Breast epithelium (tissue), 3 donors: Measurements from ENCODE around the gene RASA4.
"Not testable (repeated sequence)": the region's sequence is repeated elsewhere in the genome, so short reads cannot be mapped to it uniquely, and the experiment has no call there.

Experiments used
- POLR2AphosphoS5 ChIP-seq, 3 donors: sonication (generic); formaldehyde crosslinking; IDR thresholded peaks; one replicate each; pipeline ENCODE4 v1.6.1; 2017; ENCODE audit warnings: antibody characterized with exemption in 3 of 3
- TF ChIP-seq, protein P1 (sequence below), 3 donors: fragments of 450-650 bp; IDR thresholded peaks; one replicate each; pipeline ENCODE4 v1.5.1; 2016 to 2017; ENCODE audit warnings: antibody characterized with exemption in 3 of 3, mild to moderate bottlenecking in 3 of 3, moderate library complexity in 3 of 3

DNA sequence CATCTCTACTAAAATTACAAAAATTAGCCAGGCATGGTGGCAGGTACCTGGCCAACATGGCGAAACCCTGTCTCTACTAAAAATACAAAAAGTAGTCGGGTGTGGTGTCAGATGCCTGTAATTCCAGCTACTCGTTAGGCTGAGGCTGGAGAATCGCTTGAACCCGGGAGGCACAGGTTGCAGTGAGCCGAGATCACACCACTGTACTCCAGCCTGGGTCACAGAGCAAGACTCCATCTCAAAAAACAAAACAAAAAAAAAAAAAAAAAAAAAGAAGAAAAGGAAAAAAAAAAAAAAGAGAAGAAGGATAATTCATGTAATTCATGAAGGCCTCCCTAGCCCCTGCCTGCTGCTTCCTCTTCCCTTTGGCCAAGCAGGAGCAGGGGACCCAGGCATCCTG is 76.0 kb downstream of the RASA4 start:
- not testable (repeated sequence) for TF ChIP-seq POLR2AphosphoS5 (IDR thresholded peaks at IDR 0.05)
- TF ChIP-seq, protein P1, sequence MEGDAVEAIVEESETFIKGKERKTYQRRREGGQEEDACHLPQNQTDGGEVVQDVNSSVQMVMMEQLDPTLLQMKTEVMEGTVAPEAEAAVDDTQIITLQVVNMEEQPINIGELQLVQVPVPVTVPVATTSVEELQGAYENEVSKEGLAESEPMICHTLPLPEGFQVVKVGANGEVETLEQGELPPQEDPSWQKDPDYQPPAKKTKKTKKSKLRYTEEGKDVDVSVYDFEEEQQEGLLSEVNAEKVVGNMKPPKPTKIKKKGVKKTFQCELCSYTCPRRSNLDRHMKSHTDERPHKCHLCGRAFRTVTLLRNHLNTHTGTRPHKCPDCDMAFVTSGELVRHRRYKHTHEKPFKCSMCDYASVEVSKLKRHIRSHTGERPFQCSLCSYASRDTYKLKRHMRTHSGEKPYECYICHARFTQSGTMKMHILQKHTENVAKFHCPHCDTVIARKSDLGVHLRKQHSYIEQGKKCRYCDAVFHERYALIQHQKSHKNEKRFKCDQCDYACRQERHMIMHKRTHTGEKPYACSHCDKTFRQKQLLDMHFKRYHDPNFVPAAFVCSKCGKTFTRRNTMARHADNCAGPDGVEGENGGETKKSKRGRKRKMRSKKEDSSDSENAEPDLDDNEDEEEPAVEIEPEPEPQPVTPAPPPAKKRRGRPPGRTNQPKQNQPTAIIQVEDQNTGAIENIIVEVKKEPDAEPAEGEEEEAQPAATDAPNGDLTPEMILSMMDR (IDR thresholded peaks at IDR 0.05) = not testable (repeated sequence)
